Measurements from ENCODE around the gene ZNF385D. TPM values are rescaled to one million over a fixed set of nuclear protein-coding genes. Genes with fewer than 3 reads are reported as not detected.
"Not testable (repeated sequence)": the region's sequence is repeated elsewhere in the genome, so short reads cannot be mapped to it uniquely, and the experiment has no call there.

Gene ZNF385D
- total RNA-seq, 1 donor from 2014 or later = not detected

DNA sequence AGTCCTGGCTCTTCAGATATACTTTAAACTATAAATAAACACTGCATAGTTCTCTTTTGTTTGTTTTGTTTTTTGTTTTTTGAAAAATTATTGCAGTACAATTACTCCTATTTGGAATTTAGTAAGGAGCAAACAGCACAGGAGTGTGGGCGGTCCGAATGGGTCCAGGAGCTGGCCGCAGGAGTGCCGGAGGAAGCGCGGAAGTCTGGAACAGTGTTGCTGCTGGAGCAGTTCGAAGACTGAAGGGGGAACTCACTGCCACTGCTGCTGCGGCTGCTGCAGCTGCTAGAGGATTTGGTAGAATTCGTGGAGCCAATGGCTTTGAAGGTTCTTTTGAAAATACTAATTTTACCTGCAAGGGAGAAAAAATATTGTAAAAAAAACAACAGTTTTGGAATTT, 329.9 kb downstream of the ZNF385D start:
- Mint-ChIP-seq H3K27me3 (ENCODE audit: insufficient read depth) (no peaks in the 10 kb centered on the region), H3K36me3 (ENCODE audit: low read depth) (no peaks in the 10 kb centered on the region), H3K27ac (no peak overlapping the region), H3K4me1 (ENCODE audit: low read depth) (no peaks in the 10 kb centered on the region), H3K4me3 (no peak overlapping the region), H3K9me3 (peaks cover 7% of the 10 kb centered on the region)
- intact Hi-C loops (cut with micrococcal nuclease) = no loop called here
- no peak for DNase-seq (ENCODE audit: low spot score)

DNA sequence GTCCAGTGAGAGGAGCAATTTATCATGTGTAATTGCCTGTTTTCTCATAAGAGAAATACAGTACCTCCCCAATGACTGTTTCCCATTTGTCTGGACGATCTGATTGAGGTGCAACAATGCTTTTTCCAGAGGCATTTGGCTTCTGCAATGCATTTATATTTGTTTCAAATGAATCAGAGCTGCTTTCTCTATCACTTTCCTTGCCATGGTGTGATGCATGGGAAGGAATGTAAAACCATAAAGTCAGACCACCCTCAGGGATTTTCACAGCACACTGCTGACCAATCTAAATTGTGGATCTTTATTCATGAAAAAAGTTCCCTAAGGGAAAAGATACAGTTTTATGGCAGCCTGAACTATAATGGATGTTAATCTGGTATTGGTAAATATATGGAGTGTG, 333.0 kb downstream of the ZNF385D start:
- no peak for DNase-seq (ENCODE audit: low spot score)
- H3K27ac Mint-ChIP-seq = no peak overlapping the region
- no peaks in the 10 kb centered on the region for H3K4me1 Mint-ChIP-seq (ENCODE audit: low read depth)
- H3K36me3 Mint-ChIP-seq (ENCODE audit: low read depth) = no peaks in the 10 kb centered on the region
- H3K9me3 Mint-ChIP-seq = peaks cover 11% of the 10 kb centered on the region
- intact Hi-C loops (cut with micrococcal nuclease) = no loop called here
- no peak overlapping the region for H3K4me3 Mint-ChIP-seq
- no peaks in the 10 kb centered on the region for H3K27me3 Mint-ChIP-seq (ENCODE audit: insufficient read depth)

DNA sequence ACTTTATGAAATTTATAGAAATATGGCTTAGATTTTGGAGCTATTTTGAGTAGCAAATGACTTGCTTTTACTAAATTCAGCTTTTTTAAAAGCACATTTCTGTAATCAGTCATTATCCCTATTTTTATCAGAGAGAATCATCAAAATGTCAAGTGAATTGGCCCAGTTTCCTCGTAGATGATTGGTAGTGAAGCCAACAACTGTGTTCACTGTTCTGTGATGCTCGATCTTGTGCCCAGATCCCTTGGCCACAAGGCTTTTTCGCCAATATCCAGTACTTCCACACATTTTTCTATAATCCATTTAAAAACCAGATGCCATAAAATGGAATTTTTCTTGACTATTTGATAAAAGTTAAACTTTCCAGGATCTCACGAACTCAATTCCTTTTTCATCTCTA, 336.5 kb downstream of the ZNF385D start:
- no peak for DNase-seq (ENCODE audit: low spot score)
- Mint-ChIP-seq H3K27me3 (ENCODE audit: insufficient read depth) (no peaks in the 10 kb centered on the region), H3K9me3 (peaks cover 8% of the 10 kb centered on the region), H3K4me3 (no peak overlapping the region), H3K36me3 (ENCODE audit: low read depth) (no peaks in the 10 kb centered on the region), H3K4me1 (ENCODE audit: low read depth) (no peaks in the 10 kb centered on the region), H3K27ac (no peak overlapping the region)
- intact Hi-C loops (cut with micrococcal nuclease) = no loop called here

DNA sequence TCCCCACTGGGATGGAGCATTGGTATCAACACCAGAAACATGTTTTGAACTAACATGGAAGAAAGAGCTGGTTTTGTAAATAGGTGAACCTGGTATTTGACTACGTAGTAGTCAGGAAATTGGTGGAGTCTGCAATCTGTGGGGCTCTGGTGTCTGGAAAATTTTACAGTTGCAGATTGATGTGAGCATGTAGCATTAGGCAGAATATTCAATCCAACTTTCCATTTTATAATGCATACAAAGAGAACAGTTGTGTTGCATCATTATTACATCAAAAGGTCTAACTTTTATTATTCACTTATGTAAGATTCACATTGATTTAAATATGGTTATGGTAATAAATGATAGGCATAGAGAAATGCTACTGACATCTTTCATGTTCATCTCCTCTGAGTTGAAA, 340.0 kb downstream of the ZNF385D start:
- Mint-ChIP-seq H3K4me3 (no peak overlapping the region), H3K9me3 (peaks cover 4% of the 10 kb centered on the region), H3K27ac (no peak overlapping the region), H3K27me3 (ENCODE audit: insufficient read depth) (no peaks in the 10 kb centered on the region), H3K36me3 (ENCODE audit: low read depth) (no peaks in the 10 kb centered on the region), H3K4me1 (ENCODE audit: low read depth) (no peaks in the 10 kb centered on the region)
- DNase-seq (ENCODE audit: low spot score) = no peak
- intact Hi-C loops (cut with micrococcal nuclease) = no loop called here

DNA sequence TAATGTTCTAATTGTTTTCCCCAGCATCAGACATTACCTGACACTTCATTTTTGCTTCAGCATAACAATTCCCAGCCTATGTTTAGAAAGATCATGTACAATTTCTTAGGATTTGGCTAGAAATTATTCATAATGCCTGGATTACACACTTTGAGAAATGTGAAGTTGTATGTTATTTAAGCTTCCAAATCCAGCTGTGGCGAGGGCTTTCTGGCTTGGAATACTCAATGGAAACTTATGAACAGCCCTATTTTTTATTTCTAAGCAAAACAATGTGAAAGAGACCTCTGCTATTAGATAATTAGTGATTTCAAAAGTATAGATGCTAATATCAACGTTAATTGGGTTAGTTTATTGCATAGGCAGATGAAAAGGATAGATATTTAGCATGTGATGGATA, 341.6 kb downstream of the ZNF385D start:
- H3K9me3 Mint-ChIP-seq = peaks cover 5% of the 10 kb centered on the region
- intact Hi-C loops (cut with micrococcal nuclease) = no loop called here
- H3K27me3 Mint-ChIP-seq (ENCODE audit: insufficient read depth) = no peaks in the 10 kb centered on the region

DNA sequence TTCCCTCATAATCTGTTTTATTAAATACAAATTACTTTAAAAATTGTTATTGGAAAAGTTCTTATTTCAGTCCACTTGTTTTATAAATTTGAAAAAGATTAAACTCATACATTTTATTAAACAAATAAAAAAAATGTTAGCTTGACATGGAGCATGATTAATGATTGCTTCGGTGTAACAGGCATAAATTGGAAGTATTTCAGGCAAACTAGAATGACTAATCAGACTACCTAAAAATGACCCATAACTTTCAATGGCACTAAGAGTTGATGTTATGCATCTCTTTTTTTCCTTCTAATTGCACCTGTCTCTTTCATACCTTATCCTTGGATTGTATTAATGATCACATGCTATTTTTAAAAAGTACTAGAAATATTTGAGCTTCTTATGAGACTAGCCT, 343.3 kb downstream of the ZNF385D start:
- intact Hi-C loops (cut with micrococcal nuclease) = no loop called here
- H3K4me3 Mint-ChIP-seq = no peak overlapping the region
- no peaks in the 10 kb centered on the region for H3K36me3 Mint-ChIP-seq (ENCODE audit: low read depth)
- no peak overlapping the region for H3K27ac Mint-ChIP-seq
- peaks cover 9% of the 10 kb centered on the region for H3K9me3 Mint-ChIP-seq
- H3K4me1 Mint-ChIP-seq (ENCODE audit: low read depth) = no peaks in the 10 kb centered on the region
- no peaks in the 10 kb centered on the region for H3K27me3 Mint-ChIP-seq (ENCODE audit: insufficient read depth)
- no peak for DNase-seq (ENCODE audit: low spot score)

More for the DNA sequence above, 341.6 kb downstream of the ZNF385D start:
- H3K4me1 Mint-ChIP-seq (ENCODE audit: low read depth) = no peaks in the 10 kb centered on the region
- no peak overlapping the region for H3K27ac Mint-ChIP-seq
- H3K4me3 Mint-ChIP-seq = no peak overlapping the region
- no peaks in the 10 kb centered on the region for H3K36me3 Mint-ChIP-seq (ENCODE audit: low read depth)
- DNase-seq (ENCODE audit: low spot score) = no peak

DNA sequence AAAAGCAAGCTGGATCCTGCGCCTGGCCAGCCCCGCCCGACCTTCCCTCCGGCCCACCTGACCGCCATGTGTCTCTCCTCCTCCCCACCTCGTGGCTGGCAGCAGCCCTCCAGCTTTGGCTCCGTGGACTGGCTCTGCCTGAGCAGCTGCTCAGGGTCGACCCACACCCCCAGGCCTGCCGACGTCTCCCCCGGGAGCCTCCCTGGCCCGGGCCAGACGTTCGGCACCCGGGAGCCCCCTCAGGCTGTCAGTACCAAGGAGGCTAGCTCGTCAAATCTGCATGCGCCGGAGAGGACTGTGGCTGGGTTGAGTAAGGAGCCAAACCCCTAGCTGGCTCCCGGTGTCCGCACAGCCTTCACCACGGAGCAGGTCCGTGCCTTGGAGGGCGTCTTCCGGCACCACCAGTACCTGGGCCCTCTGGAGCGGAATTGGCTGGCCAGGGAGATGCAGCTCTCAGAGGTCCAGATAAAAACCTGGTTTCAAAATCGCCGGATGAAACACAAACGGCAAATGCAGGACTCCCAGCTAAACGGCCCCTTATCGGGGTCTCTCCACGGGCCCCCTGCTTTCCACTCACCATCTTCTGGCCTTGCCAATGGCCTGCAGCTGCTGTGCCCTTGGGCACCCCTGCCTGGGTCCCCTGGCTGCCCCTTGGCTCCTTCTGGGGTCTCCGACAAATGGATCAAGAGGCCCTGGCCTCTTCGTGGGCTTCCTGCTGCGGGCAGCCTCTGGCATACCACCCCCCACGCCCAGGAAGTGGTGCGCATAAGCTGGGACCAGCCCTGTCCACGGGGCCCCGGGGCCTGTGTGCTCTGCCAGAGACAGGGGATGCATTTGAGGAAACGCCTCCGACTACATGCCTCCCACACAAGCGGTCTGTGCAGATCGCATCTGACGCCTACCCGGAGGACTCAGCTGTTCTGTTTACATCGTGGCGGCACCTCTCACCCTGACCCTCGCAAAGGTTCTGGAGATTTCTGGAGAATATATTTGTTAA, 345.0 kb downstream of the ZNF385D start:
- intact Hi-C loops (cut with micrococcal nuclease) = no loop called here
- H3K4me1 Mint-ChIP-seq (ENCODE audit: low read depth) = no peaks in the 10 kb centered on the region

DNA sequence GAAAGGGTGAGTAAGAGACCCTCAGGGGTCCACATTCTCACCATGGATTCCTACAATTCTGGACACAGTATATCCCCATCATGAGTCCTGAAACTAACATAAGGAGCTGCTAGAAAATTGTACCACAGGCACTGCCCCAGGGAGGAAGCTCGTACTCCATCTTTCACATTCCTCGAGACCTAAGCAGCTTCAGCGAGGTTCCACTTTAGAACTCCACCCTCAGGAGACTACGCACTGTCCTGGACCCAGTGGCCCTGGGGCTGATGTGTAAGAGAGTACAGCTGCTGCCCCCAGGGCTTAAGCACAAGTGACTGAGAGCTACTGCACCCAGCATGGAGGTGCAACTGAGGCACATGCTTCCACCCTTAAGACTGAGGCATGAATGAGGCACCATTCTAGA, 352.5 kb downstream of the ZNF385D start:
- Mint-ChIP-seq H3K27me3 (ENCODE audit: insufficient read depth) (no peaks in the 10 kb centered on the region), H3K27ac (no peak overlapping the region), H3K9me3 (no peaks in the 10 kb centered on the region), H3K4me3 (no peak overlapping the region), H3K4me1 (ENCODE audit: low read depth) (no peaks in the 10 kb centered on the region), H3K36me3 (ENCODE audit: low read depth) (no peaks in the 10 kb centered on the region)
- no peak for DNase-seq (ENCODE audit: low spot score)
- intact Hi-C loops (cut with micrococcal nuclease) = no loop called here

More for the DNA sequence above, 345.0 kb downstream of the ZNF385D start:
- DNase-seq (ENCODE audit: low spot score) = no peak
- no peak overlapping the region for H3K4me3 Mint-ChIP-seq
- no peaks in the 10 kb centered on the region for H3K36me3 Mint-ChIP-seq (ENCODE audit: low read depth)
- no peak overlapping the region for H3K27ac Mint-ChIP-seq
- H3K9me3 Mint-ChIP-seq = peaks cover 9% of the 10 kb centered on the region
- H3K27me3 Mint-ChIP-seq (ENCODE audit: insufficient read depth) = no peaks in the 10 kb centered on the region

DNA sequence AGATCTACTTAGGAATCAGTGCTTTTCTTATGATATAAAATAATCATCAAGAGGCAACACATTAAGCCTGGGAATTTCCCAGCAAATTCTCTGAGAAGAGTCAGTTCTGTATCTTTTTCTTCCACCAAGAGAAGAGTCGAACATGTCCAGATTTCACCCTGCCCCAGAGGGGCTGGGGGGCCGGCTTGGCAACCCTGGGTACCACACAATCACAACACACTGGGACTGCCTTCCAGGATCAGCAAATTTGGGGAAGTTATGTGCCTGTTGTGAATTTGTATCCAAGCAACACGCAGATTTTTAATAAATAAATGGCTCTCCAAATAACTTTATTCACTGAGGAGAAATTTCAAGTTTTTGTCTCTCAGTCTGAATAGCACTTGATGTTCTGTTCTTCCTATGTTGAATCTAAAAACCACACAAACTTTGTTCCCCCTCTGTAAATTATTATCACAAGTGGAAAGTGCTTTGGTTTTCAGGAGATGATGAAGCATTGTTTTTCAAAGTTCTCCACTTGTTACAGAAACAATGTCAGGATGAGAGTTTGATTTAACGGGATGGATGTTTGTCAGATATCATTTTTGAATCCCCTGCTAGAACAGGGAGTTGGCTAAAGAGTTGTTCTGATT, 357.2 kb downstream of the ZNF385D start:
- intact Hi-C loops (cut with micrococcal nuclease) = no loop called here
- Mint-ChIP-seq H3K4me1 (ENCODE audit: low read depth) (no peaks in the 10 kb centered on the region), H3K36me3 (ENCODE audit: low read depth) (no peaks in the 10 kb centered on the region), H3K27me3 (ENCODE audit: insufficient read depth) (no peaks in the 10 kb centered on the region), H3K9me3 (no peaks in the 10 kb centered on the region), H3K27ac (no peak overlapping the region), H3K4me3 (no peak overlapping the region)
- DNase-seq (ENCODE audit: low spot score) = no peak

DNA sequence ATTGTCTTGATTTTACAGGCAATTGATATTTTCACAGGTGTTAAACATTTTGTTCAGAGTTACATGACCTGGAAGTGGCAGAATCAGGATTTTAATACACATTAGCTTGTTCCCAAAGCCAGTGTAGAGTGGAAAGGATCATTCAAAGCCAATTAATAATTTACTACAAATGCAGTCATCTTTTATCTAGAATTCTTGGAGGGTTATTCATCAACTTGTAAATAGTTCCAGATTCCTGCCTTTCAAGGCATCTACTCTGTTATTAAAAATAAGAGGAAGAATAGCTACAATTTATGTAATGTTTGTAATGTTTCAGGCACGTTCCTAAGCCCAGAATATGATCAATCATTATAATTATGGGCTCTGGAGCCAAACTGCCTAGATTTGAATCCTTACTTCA, 358.5 kb downstream of the ZNF385D start:
- intact Hi-C loops (cut with micrococcal nuclease) = no loop called here
- DNase-seq (ENCODE audit: low spot score) = no peak
- Mint-ChIP-seq H3K4me1 (ENCODE audit: low read depth) (no peaks in the 10 kb centered on the region), H3K9me3 (peaks cover 11% of the 10 kb centered on the region), H3K36me3 (ENCODE audit: low read depth) (no peaks in the 10 kb centered on the region), H3K27ac (no peak overlapping the region), H3K4me3 (no peak overlapping the region), H3K27me3 (ENCODE audit: insufficient read depth) (no peaks in the 10 kb centered on the region)

DNA sequence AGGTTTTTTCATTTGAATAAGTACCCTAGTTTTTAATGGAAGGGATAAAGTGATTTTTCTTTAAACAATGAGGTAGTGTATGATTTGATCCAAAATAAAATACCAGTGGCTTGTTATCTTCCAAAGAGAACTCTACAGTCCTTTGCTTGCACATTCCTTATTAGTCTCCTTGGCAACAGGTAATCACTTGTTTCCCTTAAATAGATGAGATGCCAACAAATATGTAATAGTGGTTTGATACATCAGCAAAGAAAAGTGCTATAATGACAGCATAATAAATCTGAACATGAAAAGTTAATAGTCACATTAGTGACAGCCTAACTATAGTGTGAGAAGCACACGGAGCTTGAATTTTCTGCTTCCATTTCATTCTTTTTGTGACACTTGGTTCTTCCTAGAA, 360.2 kb downstream of the ZNF385D start:
- DNase-seq (ENCODE audit: low spot score) = no peak
- Mint-ChIP-seq H3K27me3 (ENCODE audit: insufficient read depth) (no peaks in the 10 kb centered on the region), H3K36me3 (ENCODE audit: low read depth) (no peaks in the 10 kb centered on the region), H3K4me3 (no peak overlapping the region), H3K4me1 (ENCODE audit: low read depth) (no peaks in the 10 kb centered on the region), H3K9me3 (peaks cover 12% of the 10 kb centered on the region), H3K27ac (no peak overlapping the region)
- intact Hi-C loops (cut with micrococcal nuclease) = no loop called here

DNA sequence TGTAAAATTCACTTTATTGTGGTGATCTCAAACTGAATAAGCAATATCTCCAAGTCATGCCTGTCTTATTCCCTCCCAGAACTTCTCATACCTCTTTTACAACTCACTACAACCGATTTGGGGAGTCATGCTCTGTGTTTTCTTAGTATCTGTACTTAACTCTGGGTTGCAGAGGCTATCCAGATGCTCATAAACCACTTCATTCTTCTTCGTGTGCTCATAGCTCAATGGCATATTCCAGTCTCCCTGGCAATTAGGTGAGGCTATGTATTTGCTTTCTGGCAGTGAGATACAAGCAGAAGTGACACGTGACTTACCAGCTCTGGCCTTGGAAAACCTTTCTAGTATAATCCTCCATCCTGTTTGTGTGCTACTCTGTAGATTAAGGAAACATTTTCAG, 360.9 kb downstream of the ZNF385D start:
- no peak overlapping the region for H3K27ac Mint-ChIP-seq
- DNase-seq (ENCODE audit: low spot score) = no peak
- intact Hi-C loops (cut with micrococcal nuclease) = no loop called here
- H3K9me3 Mint-ChIP-seq = peaks cover 12% of the 10 kb centered on the region
- no peaks in the 10 kb centered on the region for H3K4me1 Mint-ChIP-seq (ENCODE audit: low read depth)
- H3K27me3 Mint-ChIP-seq (ENCODE audit: insufficient read depth) = no peaks in the 10 kb centered on the region
- no peak overlapping the region for H3K4me3 Mint-ChIP-seq
- H3K36me3 Mint-ChIP-seq (ENCODE audit: low read depth) = no peaks in the 10 kb centered on the region

DNA sequence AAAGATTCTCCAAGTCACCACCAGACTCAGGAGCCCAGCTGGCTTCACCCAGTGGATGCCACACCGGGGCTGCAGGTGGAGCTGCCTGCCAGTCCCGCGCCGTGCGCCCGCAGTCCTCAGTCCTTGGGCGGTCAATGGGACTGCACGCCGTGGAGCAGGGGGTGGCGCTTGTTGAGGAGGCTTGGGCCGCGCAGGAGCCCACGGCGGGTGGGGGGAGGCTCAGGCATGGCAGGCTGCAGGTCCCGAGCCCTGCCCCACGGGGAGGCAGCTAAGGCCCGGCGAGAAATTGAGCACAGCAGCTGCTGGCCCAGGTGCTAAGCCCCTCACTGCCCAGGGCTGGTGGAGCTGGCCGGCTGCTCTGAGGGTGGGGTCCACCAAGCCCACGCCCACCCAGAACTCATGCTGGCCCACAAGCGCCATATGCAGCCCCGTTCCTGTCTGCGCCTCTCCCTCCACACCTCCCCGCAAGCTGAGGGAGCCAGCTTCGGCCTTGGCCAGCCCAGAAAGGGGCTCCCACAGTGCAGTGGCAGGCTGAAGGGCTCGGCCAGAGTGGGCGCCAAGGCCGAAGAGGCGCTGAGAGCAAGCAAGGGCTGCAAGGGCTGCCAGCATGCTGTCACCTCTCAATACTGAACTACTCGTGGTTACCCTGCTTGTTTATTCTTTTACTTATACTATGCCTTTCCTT, 363.7 kb downstream of the ZNF385D start:
- H3K27ac Mint-ChIP-seq; DNase-seq (ENCODE audit: low spot score); H3K27me3 Mint-ChIP-seq (ENCODE audit: insufficient read depth); H3K4me1 Mint-ChIP-seq (ENCODE audit: low read depth); H3K4me3 Mint-ChIP-seq; intact Hi-C loops (cut with micrococcal nuclease); H3K36me3 Mint-ChIP-seq (ENCODE audit: low read depth): not testable (repeated sequence)
- peaks cover 12% of the 10 kb centered on the region for H3K9me3 Mint-ChIP-seq
